ENCODE data around the gene SLC26A11.
A peak's percentile ranks its signal among the peaks of the same experiment; 100 is the strongest.

DNA sequence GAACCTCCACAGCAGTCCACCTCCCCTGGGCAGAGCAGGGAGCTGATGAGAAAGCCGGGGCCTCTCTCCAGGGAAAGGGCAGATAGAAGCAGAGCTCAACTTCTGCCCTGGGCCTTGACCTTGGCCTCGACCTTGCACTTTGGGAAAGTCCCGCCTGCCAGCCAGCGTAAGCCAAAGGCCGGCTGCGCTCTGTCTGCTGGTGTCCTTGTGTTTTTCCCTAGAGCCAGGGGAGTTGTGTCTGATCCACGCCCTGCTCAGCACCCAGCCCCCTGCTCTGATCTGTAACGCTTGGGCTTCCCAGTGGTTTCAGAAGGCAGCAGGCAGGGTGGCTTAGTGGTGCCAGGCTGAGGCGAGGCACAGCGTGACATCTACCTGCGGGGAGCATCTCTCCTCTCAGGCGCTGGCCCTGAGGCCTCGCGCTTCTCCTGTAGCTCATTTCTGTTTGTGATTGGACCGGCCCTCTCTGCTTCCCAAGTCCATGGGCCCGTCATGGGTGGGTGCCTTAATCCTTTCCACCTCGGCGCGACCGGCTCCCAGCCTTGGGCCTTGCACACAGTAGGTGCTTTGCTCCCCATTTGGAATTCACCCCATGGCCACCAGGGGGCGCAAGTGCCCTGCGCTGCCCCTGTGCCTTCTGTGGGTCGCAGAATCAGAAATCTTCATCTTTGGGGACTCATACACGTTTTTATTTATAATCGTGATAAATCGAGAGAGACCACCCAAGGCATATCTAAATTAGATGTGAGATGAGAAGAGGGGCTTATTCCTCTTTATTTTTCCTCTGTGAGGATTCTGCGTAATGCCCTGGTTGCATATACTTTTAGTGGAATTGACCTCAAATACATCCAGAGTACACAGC lies 24.3 kb upstream of the SLC26A11 start:
- TF ChIP-seq POLR2A (IDR thresholded peaks at IDR 0.05): no peak
- TF ChIP-seq, protein P1, sequence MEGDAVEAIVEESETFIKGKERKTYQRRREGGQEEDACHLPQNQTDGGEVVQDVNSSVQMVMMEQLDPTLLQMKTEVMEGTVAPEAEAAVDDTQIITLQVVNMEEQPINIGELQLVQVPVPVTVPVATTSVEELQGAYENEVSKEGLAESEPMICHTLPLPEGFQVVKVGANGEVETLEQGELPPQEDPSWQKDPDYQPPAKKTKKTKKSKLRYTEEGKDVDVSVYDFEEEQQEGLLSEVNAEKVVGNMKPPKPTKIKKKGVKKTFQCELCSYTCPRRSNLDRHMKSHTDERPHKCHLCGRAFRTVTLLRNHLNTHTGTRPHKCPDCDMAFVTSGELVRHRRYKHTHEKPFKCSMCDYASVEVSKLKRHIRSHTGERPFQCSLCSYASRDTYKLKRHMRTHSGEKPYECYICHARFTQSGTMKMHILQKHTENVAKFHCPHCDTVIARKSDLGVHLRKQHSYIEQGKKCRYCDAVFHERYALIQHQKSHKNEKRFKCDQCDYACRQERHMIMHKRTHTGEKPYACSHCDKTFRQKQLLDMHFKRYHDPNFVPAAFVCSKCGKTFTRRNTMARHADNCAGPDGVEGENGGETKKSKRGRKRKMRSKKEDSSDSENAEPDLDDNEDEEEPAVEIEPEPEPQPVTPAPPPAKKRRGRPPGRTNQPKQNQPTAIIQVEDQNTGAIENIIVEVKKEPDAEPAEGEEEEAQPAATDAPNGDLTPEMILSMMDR (IDR thresholded peaks at IDR 0.05 in 4 of 5, conservative IDR thresholded peaks at IDR 0.05 in 1 of 5): peak; percentile 75 to 91 (median 86)

All from gastrocnemius medialis (tissue), 4 donors.